OCI-LY7 (cell line): Measurements from ENCODE around the gene UHRF2. TPM values are rescaled to one million over a fixed set of nuclear protein-coding genes. Genes with fewer than 3 reads are reported as not detected.

ENCODE experiments used
- BruUV-seq: library from RNA; stranded (reverse); fragments of 400-500 nt; replicated peaks from 2 replicates; lab custom pipeline; 2021; lab: Mats Ljungman, UMichigan
- CTCF ChIA-PET: fragments of 300-600 bp; sonication (Branson Sonifier 250); formaldehyde crosslinking; loops from one replicate; lab custom pipeline; 2022; ENCODE audit warnings: antibody characterized with exemption; ENCODE audit not compliant: unreplicated experiment; lab: Charles Lee
- POLR2A ChIA-PET: fragments of 300-600 bp; sonication (Branson Sonifier 250); formaldehyde crosslinking; loops from one replicate; lab custom pipeline; 2022; ENCODE audit warnings: antibody characterized with exemption; lab: Charles Lee
- DNase-seq: peaks from one replicate; pipeline ENCODE4 v3.0.0-alpha.2; 2015; ENCODE audit warnings: low spot score
- H2AFZ ChIP-seq: fragments of 200-600 bp; sonication (generic), shearing (Covaris generic); 2 replicates; pipeline ENCODE4 v1.6.1; 2014; ENCODE audit warnings: mild to moderate bottlenecking, antibody characterized with exemption, low read length, moderate library complexity
- H3K27ac ChIP-seq: fragments of 200-600 bp; sonication (generic); 2 replicates; pipeline ENCODE4 v1.5.1; 2014; ENCODE audit warnings: mixed run types, low read depth, mild to moderate bottlenecking, moderate library complexity, low read length, inconsistent platforms; ENCODE audit not compliant: poor library complexity, severe bottlenecking
- H3K36me3 ChIP-seq: fragments of 200-600 bp; sonication (generic); 2 replicates; pipeline ENCODE4 v1.6.1; 2014; ENCODE audit warnings: mild to moderate bottlenecking, antibody characterized with exemption, low read length, moderate library complexity, mixed read lengths; ENCODE audit not compliant: insufficient read depth
- H3K4me1 ChIP-seq: fragments of 200-600 bp; sonication (generic); 2 replicates; pipeline ENCODE4 v1.5.1; 2014; ENCODE audit warnings: mild to moderate bottlenecking, low read length; ENCODE audit not compliant: insufficient read depth, poor library complexity, severe bottlenecking
- H3K4me2 ChIP-seq: fragments of 200-600 bp; sonication (generic); 2 replicates; pipeline ENCODE4 v1.6.1; 2014; ENCODE audit warnings: mild to moderate bottlenecking, low read length
- H3K4me3 ChIP-seq: fragments of 200-600 bp; sonication (generic); 2 replicates; pipeline ENCODE4 v1.5.1; 2014; ENCODE audit warnings: mild to moderate bottlenecking, low read depth, low read length; ENCODE audit not compliant: poor library complexity, severe bottlenecking
- H3K79me2 ChIP-seq: fragments of 200-600 bp; sonication (generic); 2 replicates; pipeline ENCODE4 v1.6.1; 2016; ENCODE audit warnings: low read depth, mild to moderate bottlenecking, low read length, moderate library complexity, mixed read lengths; ENCODE audit not compliant: insufficient read depth
- H3K9me2 ChIP-seq: fragments of 200-600 bp; sonication (generic); 2 replicates; pipeline ENCODE4 v1.6.1; 2016; ENCODE audit warnings: mild to moderate bottlenecking, low read length, mixed read lengths; ENCODE audit not compliant: insufficient read depth
- H3K9me3 ChIP-seq: fragments of 200-600 bp; sonication (generic); 2 replicates; pipeline ENCODE4 v1.6.1; 2014; ENCODE audit warnings: mild to moderate bottlenecking, mixed run types, low read length, mixed read lengths
- H4K20me1 ChIP-seq: fragments of 200-600 bp; sonication (generic); 2 replicates; pipeline ENCODE4 v1.6.1; 2014; ENCODE audit warnings: mild to moderate bottlenecking, antibody characterized with exemption, low read length, moderate library complexity, mixed read lengths; ENCODE audit not compliant: insufficient read depth
- EZH2phosphoT487 ChIP-seq: fragments of 200-600 bp; sonication (generic); IDR thresholded peaks from 2 replicates; pipeline ENCODE4 v1.6.1; 2018; ENCODE audit warnings: low read depth, borderline replicate concordance, mild to moderate bottlenecking, mixed run types, antibody characterized with exemption, low read length, moderate library complexity, mixed read lengths
- intact Hi-C: fragments of 100-400 bp; cut with micrococcal nuclease; formaldehyde crosslinking; loops from one replicate; pipeline ENCODE4 v1.10.0; 2022; ENCODE audit not compliant: unreplicated experiment
- total RNA-seq, 2 experiments: library from RNA; depleted of rRNA in 1 of 2; stranded (reverse); fragments of >200 nt in 1 of 2; shearing (Covaris generic) in 1 of 2; gene quantifications; 2 replicates each; pipeline ENCODE4 v1.2.3, GENCODE V29; 2014 to 2022
- TF ChIP-seq, protein P1 (sequence below): fragments of 200-600 bp; sonication (generic); conservative IDR thresholded peaks from 2 replicates; pipeline ENCODE4 v1.5.1; 2014; ENCODE audit warnings: mild to moderate bottlenecking, antibody characterized with exemption, low read length, moderate library complexity, mixed read lengths

Gene UHRF2
- total RNA-seq, 2 experiments from 2014 or later = 70.1 to 76.6 TPM

DNA sequence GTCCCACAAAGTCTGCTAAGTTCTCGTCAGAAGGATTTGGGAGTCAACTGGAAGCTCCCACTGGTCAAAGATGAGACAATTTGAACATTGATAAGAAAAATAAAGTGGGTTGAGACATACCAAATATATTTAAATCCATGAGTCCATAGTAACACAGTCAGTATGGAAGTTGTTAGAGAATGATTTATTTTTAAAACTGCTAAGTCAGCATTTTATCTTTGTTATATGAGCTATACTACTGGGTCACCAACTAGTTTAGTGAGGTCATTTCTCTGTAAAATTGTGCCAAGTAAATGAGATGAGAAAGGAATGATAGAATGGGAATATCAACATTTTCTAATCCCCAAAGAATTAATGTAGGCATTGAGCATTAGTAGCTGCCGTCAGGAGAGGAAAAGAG is 60.2 kb downstream of the UHRF2 start:
- Histone ChIP-seq H3K4me1 (no peaks in the 10 kb centered on the region), H3K9me2 (no peaks in the 10 kb centered on the region), H3K4me3 (no peak overlapping the region), H3K4me2 (no peak overlapping the region), H3K9me3 (no peaks in the 10 kb centered on the region), H3K27ac (no peak overlapping the region), H2AFZ (no peak overlapping the region), H4K20me1 (peaks cover 3% of the 10 kb centered on the region; the same call in 1 of the 2 replicates), H3K79me2 (peaks cover 18% of the 10 kb centered on the region; the same call in 1 of the 2 replicates), H3K36me3 (peaks cover 47% of the 10 kb centered on the region)
- TF ChIP-seq, protein P1, sequence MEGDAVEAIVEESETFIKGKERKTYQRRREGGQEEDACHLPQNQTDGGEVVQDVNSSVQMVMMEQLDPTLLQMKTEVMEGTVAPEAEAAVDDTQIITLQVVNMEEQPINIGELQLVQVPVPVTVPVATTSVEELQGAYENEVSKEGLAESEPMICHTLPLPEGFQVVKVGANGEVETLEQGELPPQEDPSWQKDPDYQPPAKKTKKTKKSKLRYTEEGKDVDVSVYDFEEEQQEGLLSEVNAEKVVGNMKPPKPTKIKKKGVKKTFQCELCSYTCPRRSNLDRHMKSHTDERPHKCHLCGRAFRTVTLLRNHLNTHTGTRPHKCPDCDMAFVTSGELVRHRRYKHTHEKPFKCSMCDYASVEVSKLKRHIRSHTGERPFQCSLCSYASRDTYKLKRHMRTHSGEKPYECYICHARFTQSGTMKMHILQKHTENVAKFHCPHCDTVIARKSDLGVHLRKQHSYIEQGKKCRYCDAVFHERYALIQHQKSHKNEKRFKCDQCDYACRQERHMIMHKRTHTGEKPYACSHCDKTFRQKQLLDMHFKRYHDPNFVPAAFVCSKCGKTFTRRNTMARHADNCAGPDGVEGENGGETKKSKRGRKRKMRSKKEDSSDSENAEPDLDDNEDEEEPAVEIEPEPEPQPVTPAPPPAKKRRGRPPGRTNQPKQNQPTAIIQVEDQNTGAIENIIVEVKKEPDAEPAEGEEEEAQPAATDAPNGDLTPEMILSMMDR = no peak
- no peak for TF ChIP-seq EZH2phosphoT487
- intact Hi-C loops = loop anchor here (5.0 kb wide), 2 partner anchors 44 to 111 kb away; no protein-coding TSS in a partner anchor
- ChIA-PET POLR2A (interaction anchor here (0.6 to 2.9 kb wide), 4 partner anchors 7 to 1715 kb away, joined by 3 to 15 read pairs (median 8); no protein-coding TSS in a partner anchor), CTCF (no interaction called here)
- DNase-seq = no peak
- BruUV-seq = no TSS peak

DNA sequence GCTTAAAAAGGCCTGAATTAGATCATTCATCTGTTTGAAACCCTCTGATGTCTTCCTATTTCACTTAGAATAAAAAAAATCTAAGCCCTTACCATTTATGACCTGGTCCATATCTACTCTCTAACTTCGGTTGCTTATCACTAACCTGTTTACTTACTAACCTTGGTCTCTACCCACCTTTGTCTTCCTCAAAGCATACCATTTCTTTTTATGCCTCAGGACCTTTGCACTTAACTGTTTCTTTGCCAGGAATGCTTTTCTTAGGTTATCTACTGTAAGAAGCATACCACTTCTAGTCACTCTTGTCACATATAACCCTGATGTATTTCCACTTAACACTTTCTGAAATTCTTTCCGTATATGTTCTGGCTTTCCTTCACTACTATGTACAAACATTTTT is 67.0 kb downstream of the UHRF2 start:
- no peak for DNase-seq
- intact Hi-C loops = no loop called here
- no peaks in the 10 kb centered on the region for H3K9me2 ChIP-seq
- no peaks in the 10 kb centered on the region for H4K20me1 ChIP-seq
- H3K4me3 ChIP-seq = no peak overlapping the region
- H3K4me2 ChIP-seq = no peak overlapping the region
- peaks cover 87% of the 10 kb centered on the region for H3K36me3 ChIP-seq
- H2AFZ ChIP-seq = no peak overlapping the region
- peaks cover 7% of the 10 kb centered on the region; the same call in 1 of the 2 replicates for H3K79me2 ChIP-seq
- BruUV-seq = TSS peak; percentile 6
- no peak overlapping the region for H3K27ac ChIP-seq
- no peaks in the 10 kb centered on the region for H3K9me3 ChIP-seq
- ChIA-PET POLR2A (interaction anchor here (0.6 to 2.3 kb wide), 3 partner anchors 8 to 16 kb away, joined by 3 to 12 read pairs (median 6); no protein-coding TSS in a partner anchor), CTCF (no interaction called here)
- no peaks in the 10 kb centered on the region for H3K4me1 ChIP-seq
- TF ChIP-seq, protein P1 = no peak
- no peak for TF ChIP-seq EZH2phosphoT487

DNA sequence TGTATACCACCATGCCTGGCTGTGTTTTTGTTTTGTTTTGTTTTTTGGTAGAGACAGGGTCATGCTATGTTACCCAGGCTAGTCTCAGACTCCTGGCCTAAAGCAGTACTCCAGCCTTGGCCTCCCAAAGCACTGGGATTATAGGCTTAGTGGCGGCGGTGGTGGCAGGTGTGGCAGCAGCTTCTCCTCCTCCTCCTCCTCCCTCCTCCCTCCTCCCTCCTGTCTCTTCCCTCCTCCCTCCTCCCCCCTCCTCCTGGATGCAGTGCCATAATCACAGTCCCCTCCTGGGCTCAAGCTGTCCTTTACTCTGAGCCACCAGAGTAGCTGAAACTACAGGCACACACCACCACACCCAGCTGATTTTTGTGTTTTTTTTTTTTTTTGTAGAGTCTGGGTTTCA is 71.2 kb downstream of the UHRF2 start:
- no peaks in the 10 kb centered on the region for H3K9me2 ChIP-seq
- intact Hi-C loops = no loop called here
- TF ChIP-seq, protein P1 = no peak
- TF ChIP-seq EZH2phosphoT487 = no peak
- no peak overlapping the region for H3K4me2 ChIP-seq
- no peak for DNase-seq
- ChIA-PET POLR2A (interaction anchor here (1.1 kb wide), 1 partner anchor 37 kb away, joined by 8 read pairs; no protein-coding TSS in a partner anchor), CTCF (interaction anchor here (0.6 kb wide), 1 partner anchor 12 kb away, joined by 3 read pairs; no protein-coding TSS in a partner anchor)
- H3K79me2 ChIP-seq = no peaks in the 10 kb centered on the region
- no peaks in the 10 kb centered on the region for H3K9me3 ChIP-seq
- H4K20me1 ChIP-seq = no peaks in the 10 kb centered on the region
- H3K4me1 ChIP-seq = no peaks in the 10 kb centered on the region
- BruUV-seq = no TSS peak
- H3K36me3 ChIP-seq = peaks cover 89% of the 10 kb centered on the region
- H2AFZ ChIP-seq = no peak overlapping the region
- no peak overlapping the region for H3K4me3 ChIP-seq
- H3K27ac ChIP-seq = no peak overlapping the region
